GM21529 (cell line): ENCODE results near the gene ARR3.
"Not testable (repeated sequence)": the region's sequence is repeated elsewhere in the genome, so short reads cannot be mapped to it uniquely, and the experiment has no call there.

Source experiments
- ATAC-seq: cut with Tn5 transposase; IDR thresholded peaks from one replicate; pipeline ENCODE4 v1.9.1; 2021; ENCODE audit not compliant: unreplicated experiment

Gene ARR3

GRCh38 chrX:70268034-70268433 lies at the start of gene ARR3:
Gene ARR3 (plus strand): TSS chrX:70268334. CDS start chrX:70269386, 1,052 bp downstream.
- no peak for ATAC-seq

- ATAC-seq: no peak
Measured at GRCh38 chrX:70219938-70220764, 48.0 kb upstream of the ARR3 start.

- ATAC-seq: no peak
Measured at GRCh38 chrX:70226048-70226447, 42.1 kb upstream of the ARR3 start.

GRCh38 chrX:70226687-70227086 lies 41.4 kb upstream of the ARR3 start:
- ATAC-seq: no peak

GRCh38 chrX:70231666-70232065 lies 36.5 kb upstream of the ARR3 start:
- no peak for ATAC-seq

- no peak for ATAC-seq
Measured at GRCh38 chrX:70234355-70234754, 33.8 kb upstream of the ARR3 start, which contains the start of gene AWAT1. Gene AWAT1 (plus strand): TSS chrX:70234655. CDS start chrX:70234696, 41 bp downstream.

GRCh38 chrX:70240751-70241150 lies 27.4 kb upstream of the ARR3 start:
- ATAC-seq: no peak

- no peak for ATAC-seq
Measured at GRCh38 chrX:70241501-70241900, 26.6 kb upstream of the ARR3 start.

- ATAC-seq: not testable (repeated sequence)
Measured at GRCh38 chrX:70243601-70244000, 24.5 kb upstream of the ARR3 start.

- ATAC-seq: no peak
Measured at GRCh38 chrX:70244881-70245280, 23.3 kb upstream of the ARR3 start.

- no peak for ATAC-seq
Measured at GRCh38 chrX:70247252-70247651, 20.9 kb upstream of the ARR3 start.

- no peak for ATAC-seq
Measured at GRCh38 chrX:70252491-70252890, 15.6 kb upstream of the ARR3 start.

- ATAC-seq: no peak
Measured at GRCh38 chrX:70253377-70254062, 14.6 kb upstream of the ARR3 start.

- no peak for ATAC-seq
Measured at GRCh38 chrX:70254063-70254400, 14.1 kb upstream of the ARR3 start.

GRCh38 chrX:70254909-70255308 lies 13.2 kb upstream of the ARR3 start:
- no peak for ATAC-seq

- no peak for ATAC-seq
Measured at GRCh38 chrX:70255452-70255851, 12.7 kb upstream of the ARR3 start.

- ATAC-seq: no peak
Measured at GRCh38 chrX:70257423-70258288, 10.5 kb upstream of the ARR3 start.

GRCh38 chrX:70260104-70260503 lies 8.0 kb upstream of the ARR3 start, which contains the start of gene P2RY4:
Gene P2RY4 (minus strand): TSS chrX:70260204. CDS start chrX:70259624, 580 bp downstream.
- ATAC-seq: no peak

- peak; percentile 76 for ATAC-seq
Measured at GRCh38 chrX:70262952-70263567, 5.1 kb upstream of the ARR3 start.

GRCh38 chrX:70264784-70265183 lies 3.4 kb upstream of the ARR3 start:
- no peak for ATAC-seq

- ATAC-seq: not testable (repeated sequence)
Measured at GRCh38 chrX:70274029-70274428, 5.9 kb downstream of the ARR3 start.
